Activated T-cell treated with anti-CD3 and anti-CD28 coated beads for 24 hours (primary cell): Measurements from ENCODE around the gene PDE11A.
"Not testable (repeated sequence)": the region's sequence is repeated elsewhere in the genome, so short reads cannot be mapped to it uniquely, and the experiment has no call there.

Source experiments
- DNase-seq: peaks from one replicate; pipeline ENCODE4 v3.0.0-alpha.2; 2020; ENCODE audit warnings: low read depth

The PDE11A gene

DNA sequence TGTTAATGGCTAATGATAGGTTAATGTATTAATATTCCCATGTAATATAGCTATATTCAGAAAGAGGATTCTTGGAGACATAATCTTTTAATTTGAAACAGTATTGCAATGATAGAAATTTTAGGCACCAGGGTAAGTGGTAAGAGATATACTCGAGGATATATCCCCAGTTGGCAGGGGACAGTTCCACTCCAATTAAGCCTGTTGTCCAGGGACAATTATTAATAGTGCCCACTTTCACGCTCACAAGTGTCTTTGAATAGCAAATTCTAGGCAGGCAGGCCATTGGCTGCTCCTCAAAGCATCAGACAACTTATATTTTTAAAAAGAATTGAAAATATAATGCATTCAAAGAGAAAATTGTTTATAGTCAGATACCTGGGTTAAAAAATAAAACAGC lies 190.7 kb downstream of the PDE11A start:
- no peak for DNase-seq

DNA sequence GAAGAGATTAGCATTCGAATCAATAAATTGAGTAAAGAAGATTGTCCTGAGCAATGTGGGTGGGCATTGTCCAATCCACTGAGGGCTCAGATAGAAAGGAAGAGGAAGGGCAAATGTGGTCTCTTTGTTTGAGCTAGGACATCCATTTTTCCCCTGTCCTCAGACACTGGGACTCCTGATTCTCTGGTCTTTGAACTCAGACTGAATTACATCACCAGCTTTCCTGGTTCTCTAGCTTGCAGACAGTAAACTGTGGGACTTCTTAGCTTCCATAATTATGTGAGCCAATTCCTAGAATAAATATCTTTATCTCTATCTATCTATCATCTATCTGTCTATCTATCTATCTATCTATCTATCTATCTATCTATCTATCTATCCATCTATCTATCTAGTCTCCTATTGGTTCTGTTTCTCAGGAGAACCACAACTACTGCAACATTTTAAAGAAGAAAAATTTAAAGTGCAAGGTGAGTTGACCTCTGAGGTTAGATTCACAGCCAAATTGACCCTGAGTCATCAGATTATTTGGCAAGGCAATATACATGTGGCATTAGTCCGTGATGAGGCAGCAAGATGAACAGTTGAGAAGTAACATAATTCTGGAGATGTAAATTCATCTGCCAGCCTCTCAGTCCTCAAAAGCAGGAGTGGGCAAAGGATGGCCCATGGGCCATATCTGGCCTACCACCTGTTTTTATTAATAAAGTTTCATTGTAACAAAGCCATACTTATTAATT lies 191.4 kb downstream of the PDE11A start:
- no peak for DNase-seq

DNA sequence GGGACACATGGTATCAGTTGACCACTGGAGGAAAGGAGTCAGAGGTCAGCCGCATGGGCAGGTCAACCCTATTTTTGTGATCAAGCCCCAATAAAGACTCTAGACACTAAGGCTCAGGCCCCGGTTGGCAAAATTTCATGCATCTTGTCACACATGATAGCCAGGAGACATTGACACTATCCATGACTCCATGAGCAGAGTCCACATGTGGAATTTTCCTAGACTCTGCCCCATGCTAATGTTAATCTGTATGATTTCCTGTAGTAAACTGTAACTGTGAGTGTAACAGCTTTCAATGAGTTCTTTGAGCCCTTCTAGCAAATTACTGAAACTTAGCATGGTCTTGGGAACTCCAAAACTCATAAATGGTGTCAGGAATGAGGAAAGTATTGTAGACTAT lies 192.3 kb downstream of the PDE11A start:
- no peak for DNase-seq

- no peak for DNase-seq
Observed at GRCh38 chr2:177876950-177877349, 195.6 kb downstream of the PDE11A start.

DNA sequence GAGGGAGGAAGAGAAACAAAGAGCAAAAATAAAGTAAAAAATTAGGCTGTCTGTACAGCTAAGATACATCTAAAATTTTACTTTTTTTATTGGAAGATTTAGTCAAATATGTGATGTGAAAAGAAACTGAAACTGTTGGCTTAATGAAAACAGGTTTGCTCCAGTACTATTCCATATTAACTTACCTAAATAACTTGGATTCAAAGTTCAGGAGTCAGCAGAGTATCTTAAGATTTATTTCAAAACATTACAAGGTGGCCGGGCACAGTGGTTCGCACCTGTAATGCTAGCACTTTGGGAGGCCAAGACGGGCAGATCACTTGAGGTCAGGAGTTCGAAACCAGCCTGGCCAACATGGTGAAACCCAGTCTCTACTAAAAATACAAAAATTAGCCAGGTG lies 197.9 kb downstream of the PDE11A start:
- DNase-seq: no peak

DNA sequence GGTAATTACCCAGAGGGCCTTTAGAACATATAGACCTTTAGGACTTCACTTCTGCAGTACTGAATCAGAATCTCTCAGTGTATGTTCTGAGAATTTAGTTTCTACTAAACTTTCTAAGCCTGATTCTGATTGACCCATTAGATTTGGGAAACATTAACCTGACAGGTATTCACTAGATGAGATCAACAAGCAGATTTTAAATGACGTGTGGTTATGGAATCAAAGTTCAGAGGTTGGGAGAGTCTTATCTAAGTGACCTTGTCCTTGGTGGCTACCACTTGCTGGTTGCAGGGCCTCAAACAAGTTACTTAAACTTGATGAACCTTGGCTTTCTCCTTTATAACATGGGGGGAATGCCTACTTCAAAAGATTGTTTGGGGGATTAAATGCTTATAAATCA lies 198.7 kb downstream of the PDE11A start:
- no peak for DNase-seq

DNA sequence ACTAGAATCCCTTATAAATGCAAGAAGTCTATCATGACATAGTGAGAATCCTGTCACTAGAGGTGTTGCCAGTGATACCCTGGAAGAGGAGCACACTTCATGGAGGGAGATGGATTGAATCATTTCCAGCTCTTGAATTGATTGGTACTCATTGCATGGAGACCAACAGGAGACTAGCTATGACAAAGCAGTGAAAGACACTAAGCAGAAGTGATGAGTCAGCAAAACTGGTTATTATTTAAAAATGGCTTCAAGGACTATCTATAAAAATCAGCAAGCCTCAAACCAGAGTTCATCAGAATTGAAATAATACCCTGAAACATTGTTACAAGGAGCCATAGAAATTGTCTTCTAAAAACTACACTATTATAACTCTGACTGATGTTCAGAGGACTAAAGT lies 200.3 kb downstream of the PDE11A start:
- DNase-seq: no peak

DNA sequence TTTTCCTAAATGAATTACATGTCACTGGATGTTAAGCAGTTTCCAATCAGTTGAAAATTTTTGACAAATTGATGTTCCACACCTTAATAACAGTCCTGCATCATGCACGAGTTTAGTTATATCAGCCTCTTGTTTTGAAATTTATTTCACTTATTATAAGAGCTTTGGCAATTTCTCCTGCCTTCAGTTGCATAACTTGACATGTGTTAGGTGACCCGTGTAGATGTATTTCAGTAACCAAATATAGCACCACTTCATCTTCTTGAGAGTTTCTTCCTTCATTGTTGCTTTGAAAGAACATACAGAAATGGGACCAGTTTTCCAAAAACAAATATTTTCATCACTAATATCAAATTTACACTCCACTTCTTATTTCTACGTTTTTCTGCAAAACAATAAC lies 202.7 kb downstream of the PDE11A start:
- no peak for DNase-seq

GRCh38 chr2:177869209-177869608 lies 203.4 kb downstream of the PDE11A start:
- DNase-seq: no peak

DNA sequence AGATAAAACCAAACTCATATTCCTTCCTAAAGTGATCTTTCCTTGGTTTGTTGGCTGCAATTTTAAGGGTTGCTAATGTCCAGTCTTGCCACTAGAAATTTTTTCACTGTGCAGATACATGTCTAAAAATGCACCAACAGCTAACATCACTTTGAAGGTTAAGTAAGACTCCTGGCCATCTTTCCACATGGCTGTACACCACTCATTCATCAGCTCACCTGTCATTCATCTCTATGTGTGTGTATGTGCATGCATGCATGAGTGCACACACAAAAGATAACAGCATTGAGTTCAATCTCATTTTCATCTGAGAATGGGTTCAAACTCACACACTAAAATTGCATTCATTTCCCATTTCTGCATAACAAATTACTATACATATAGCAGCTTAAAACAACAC lies 203.8 kb downstream of the PDE11A start:
- DNase-seq: no peak

DNA sequence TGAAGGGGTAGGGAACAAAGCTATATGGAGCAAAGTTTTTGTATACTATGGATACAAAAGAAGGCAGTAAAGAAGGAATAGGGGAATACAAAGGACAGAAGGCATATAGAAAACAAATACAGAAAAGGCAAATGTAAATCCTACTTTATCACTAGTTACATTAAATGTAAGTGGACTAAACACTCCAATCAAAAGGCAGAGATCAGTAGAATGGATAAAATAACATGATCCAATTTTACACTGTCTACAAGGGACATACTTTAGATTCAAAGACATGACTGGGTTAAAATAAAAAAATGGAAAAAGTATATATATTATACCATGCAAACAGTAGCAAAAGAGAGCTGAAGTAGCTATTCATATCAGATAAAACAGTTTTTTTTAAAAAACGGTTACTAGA lies 215.0 kb downstream of the PDE11A start:
- no peak for DNase-seq

- DNase-seq: no peak
Observed at GRCh38 chr2:177852389-177852788, 220.2 kb downstream of the PDE11A start.

- no peak for DNase-seq
Observed at GRCh38 chr2:177843188-177843587, 229.4 kb downstream of the PDE11A start.

DNA sequence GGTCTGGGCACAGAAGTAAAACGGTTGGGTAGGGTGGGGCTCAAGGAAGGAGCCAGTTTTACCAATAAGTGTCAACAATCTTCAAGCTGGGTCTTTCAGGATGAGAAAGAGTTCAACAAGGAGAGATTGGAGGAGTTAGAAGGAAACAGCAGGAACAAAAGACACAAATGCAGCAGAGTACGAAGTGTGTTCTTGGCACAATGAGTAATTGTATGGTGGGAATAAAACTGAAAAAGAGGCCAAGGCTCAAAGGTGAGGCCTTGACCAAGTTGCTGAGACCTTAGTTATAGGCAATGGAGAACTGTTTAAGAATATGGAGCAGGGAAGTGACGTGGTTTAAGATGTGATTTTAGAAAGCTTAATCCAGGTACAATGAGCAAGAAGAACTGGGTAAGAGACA lies 230.3 kb downstream of the PDE11A start:
- no peak for DNase-seq

DNA sequence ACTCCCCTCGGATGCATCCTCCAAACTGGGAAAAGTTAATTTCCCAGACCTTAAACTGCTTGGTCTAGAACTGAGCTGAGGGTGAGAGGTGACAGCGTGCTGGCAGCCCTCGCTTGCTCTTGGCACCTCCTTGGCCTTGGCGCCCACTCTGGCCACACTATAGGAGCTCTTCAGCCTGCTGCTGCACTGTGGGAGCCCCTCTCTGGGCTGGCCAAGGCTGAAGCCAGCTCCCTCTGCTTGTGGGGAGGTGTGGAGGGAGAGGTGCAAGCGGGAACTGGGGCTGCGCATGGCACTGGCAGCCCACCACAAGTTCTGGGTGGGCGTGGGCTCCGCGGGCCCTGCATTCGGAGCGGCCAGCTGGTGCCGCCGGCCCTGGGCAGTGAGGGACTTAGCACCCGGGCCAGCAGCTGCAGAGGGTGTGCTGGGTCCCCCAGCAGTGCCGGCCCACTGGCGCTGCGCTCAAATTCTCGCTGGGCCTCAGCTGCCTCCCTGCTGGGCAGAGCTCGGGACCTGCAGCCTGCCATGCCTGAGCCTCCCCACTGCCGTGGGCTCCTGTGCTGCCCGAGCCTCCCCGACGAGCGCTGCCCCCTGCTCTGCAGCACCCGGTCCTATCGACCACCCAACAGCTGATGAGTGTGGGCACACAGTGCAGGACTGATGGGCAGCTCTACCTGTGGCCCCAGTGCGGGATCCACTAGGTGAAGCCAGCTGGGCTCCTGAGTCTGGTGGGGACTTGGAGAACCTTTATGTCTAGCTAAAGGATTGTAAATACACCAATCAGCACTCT lies 237.0 kb downstream of the PDE11A start:
- not testable (repeated sequence) for DNase-seq

GRCh38 chr2:177832611-177833433 lies 239.8 kb downstream of the PDE11A start:
- no peak for DNase-seq

- DNase-seq: no peak
Observed at GRCh38 chr2:177830881-177831386, 241.6 kb downstream of the PDE11A start.

- DNase-seq: no peak
Observed at GRCh38 chr2:177828557-177828956, 244.0 kb downstream of the PDE11A start.

DNA sequence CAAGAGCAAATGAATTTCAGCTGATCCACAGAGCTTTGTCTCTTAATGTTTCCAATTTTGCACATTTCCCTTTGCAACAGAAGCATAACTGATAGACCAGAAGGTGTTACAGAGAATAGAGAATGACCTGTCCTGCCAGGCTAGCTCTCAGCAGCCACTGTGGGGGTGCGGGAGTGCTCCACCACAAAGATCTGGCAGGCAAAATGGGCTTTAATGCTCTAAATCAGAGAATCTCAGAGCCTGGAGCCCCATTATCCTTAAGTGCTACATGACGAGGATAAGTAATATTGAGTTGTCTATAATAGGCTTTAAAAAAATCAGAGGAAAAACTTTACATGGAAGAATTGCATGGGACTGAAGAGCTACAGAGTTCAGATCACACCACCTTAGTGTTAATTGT lies 245.7 kb downstream of the PDE11A start:
- no peak for DNase-seq

DNA sequence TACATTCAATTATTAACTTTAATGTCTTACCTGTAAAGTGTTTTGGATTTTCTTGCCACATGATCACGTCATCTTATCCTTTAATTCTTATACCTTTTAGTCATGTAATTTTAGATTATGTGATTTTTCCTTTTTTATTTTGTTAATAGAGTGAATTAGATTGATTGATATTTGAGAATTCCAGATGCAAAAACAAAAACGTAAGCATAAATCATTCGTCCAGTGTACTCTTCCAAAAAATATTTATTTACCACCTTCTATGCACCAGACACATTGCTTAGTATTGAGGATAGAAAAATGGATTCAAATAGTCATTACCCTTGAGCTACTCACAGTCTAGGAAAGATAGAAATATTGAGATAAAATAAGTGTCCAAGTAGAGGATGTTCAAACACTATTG lies 249.6 kb downstream of the PDE11A start:
- no peak for DNase-seq

GRCh38 chr2:177818412-177818811 lies 254.2 kb downstream of the PDE11A start:
- DNase-seq: no peak

- no peak for DNase-seq
Observed at GRCh38 chr2:177817300-177817699, 255.3 kb downstream of the PDE11A start.

DNA sequence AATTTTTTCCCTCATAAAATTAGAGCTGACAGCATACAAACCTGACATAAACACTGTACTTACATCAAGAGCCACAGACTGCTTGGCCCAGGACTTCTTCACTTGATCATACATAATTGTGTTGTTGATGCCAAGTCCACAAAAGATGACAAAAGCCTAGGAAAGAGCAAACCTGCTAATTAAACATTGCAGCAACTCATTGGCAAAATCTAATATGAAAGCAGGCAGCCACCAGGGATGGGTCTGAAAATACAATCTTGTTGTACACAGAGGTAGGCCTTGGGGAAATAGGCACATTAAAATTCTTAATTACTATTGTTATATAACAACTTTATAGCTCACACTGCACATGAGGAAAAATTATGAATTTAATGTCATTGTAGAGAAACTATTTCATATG lies 255.8 kb downstream of the PDE11A start:
- no peak for DNase-seq
